SK-N-MC (cell line): Measurements from ENCODE around the gene TNIK.

Source experiments
- EZH2 ChIP-seq: fragments of 200-600 bp; sonication (generic); IDR thresholded peaks from one replicate; pipeline ENCODE4 v1.6.1; 2017; ENCODE audit warnings: antibody characterized with exemption
- FOXP2 ChIP-seq: optimal IDR thresholded peaks from 2 replicates; pipeline ENCODE3; 2011; ENCODE audit warnings: mild to moderate bottlenecking, moderate library complexity; ENCODE audit not compliant: insufficient read depth; ENCODE audit errors: extremely low read length, control extremely low read depth
- POLR2AphosphoS5 ChIP-seq: IDR thresholded peaks from 2 replicates; pipeline ENCODE4 v1.6.1; 2012; ENCODE audit warnings: mild to moderate bottlenecking, low read depth, low read length, borderline replicate concordance

DNA sequence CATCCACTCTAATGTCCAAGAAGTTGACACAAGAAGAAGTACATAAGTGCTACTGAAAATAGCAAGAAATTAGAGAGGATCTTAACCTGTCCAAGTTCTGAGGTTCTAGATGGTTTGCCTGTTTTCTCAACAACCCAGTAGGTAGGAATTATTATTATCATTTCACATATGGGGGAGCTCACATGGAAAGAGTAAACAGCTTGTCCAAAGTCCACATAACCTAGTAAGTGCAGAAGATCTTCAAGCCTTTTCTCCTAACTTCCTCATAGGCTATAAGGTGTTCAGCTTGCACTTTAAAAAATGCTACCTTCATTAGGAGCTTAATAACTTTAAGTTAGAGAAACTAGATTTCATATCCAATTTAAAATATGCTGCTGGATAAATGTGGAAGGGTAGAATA lies 436.6 kb downstream of the TNIK start:
- TF ChIP-seq POLR2AphosphoS5 = no peak
- no peak for TF ChIP-seq EZH2
- TF ChIP-seq FOXP2 = no peak
